OCI-LY7 (cell line): ENCODE data around the gene IRF2. TPM values are rescaled to one million over a fixed set of nuclear protein-coding genes. Genes with fewer than 3 reads are reported as not detected.

Experiments used
- BruUV-seq: library from RNA; stranded (reverse); fragments of 400-500 nt; replicated peaks from 2 replicates; lab custom pipeline; 2021; lab: Mats Ljungman, UMichigan
- CTCF ChIA-PET: fragments of 300-600 bp; sonication (Branson Sonifier 250); formaldehyde crosslinking; loops from one replicate; lab custom pipeline; 2022; ENCODE audit warnings: antibody characterized with exemption; ENCODE audit not compliant: unreplicated experiment; lab: Charles Lee
- POLR2A ChIA-PET: fragments of 300-600 bp; sonication (Branson Sonifier 250); formaldehyde crosslinking; loops from one replicate; lab custom pipeline; 2022; ENCODE audit warnings: antibody characterized with exemption; lab: Charles Lee
- DNase-seq: peaks from one replicate; pipeline ENCODE4 v3.0.0-alpha.2; 2015; ENCODE audit warnings: low spot score
- H2AFZ ChIP-seq: fragments of 200-600 bp; sonication (generic), shearing (Covaris generic); 2 replicates; pipeline ENCODE4 v1.6.1; 2014; ENCODE audit warnings: mild to moderate bottlenecking, antibody characterized with exemption, low read length, moderate library complexity
- H3K27ac ChIP-seq: fragments of 200-600 bp; sonication (generic); 2 replicates; pipeline ENCODE4 v1.5.1; 2014; ENCODE audit warnings: mixed run types, low read depth, mild to moderate bottlenecking, moderate library complexity, low read length, inconsistent platforms; ENCODE audit not compliant: poor library complexity, severe bottlenecking
- H3K36me3 ChIP-seq: fragments of 200-600 bp; sonication (generic); 2 replicates; pipeline ENCODE4 v1.6.1; 2014; ENCODE audit warnings: mild to moderate bottlenecking, antibody characterized with exemption, low read length, moderate library complexity, mixed read lengths; ENCODE audit not compliant: insufficient read depth
- H3K4me1 ChIP-seq: fragments of 200-600 bp; sonication (generic); 2 replicates; pipeline ENCODE4 v1.5.1; 2014; ENCODE audit warnings: mild to moderate bottlenecking, low read length; ENCODE audit not compliant: insufficient read depth, poor library complexity, severe bottlenecking
- H3K4me2 ChIP-seq: fragments of 200-600 bp; sonication (generic); 2 replicates; pipeline ENCODE4 v1.6.1; 2014; ENCODE audit warnings: mild to moderate bottlenecking, low read length
- H3K4me3 ChIP-seq: fragments of 200-600 bp; sonication (generic); 2 replicates; pipeline ENCODE4 v1.5.1; 2014; ENCODE audit warnings: mild to moderate bottlenecking, low read depth, low read length; ENCODE audit not compliant: poor library complexity, severe bottlenecking
- H3K79me2 ChIP-seq: fragments of 200-600 bp; sonication (generic); 2 replicates; pipeline ENCODE4 v1.6.1; 2016; ENCODE audit warnings: low read depth, mild to moderate bottlenecking, low read length, moderate library complexity, mixed read lengths; ENCODE audit not compliant: insufficient read depth
- H3K9me2 ChIP-seq: fragments of 200-600 bp; sonication (generic); 2 replicates; pipeline ENCODE4 v1.6.1; 2016; ENCODE audit warnings: mild to moderate bottlenecking, low read length, mixed read lengths; ENCODE audit not compliant: insufficient read depth
- H3K9me3 ChIP-seq: fragments of 200-600 bp; sonication (generic); 2 replicates; pipeline ENCODE4 v1.6.1; 2014; ENCODE audit warnings: mild to moderate bottlenecking, mixed run types, low read length, mixed read lengths
- H4K20me1 ChIP-seq: fragments of 200-600 bp; sonication (generic); 2 replicates; pipeline ENCODE4 v1.6.1; 2014; ENCODE audit warnings: mild to moderate bottlenecking, antibody characterized with exemption, low read length, moderate library complexity, mixed read lengths; ENCODE audit not compliant: insufficient read depth
- EZH2phosphoT487 ChIP-seq: fragments of 200-600 bp; sonication (generic); IDR thresholded peaks from 2 replicates; pipeline ENCODE4 v1.6.1; 2018; ENCODE audit warnings: low read depth, borderline replicate concordance, mild to moderate bottlenecking, mixed run types, antibody characterized with exemption, low read length, moderate library complexity, mixed read lengths
- intact Hi-C: fragments of 100-400 bp; cut with micrococcal nuclease; formaldehyde crosslinking; loops from one replicate; pipeline ENCODE4 v1.10.0; 2022; ENCODE audit not compliant: unreplicated experiment
- total RNA-seq, 2 experiments: library from RNA; depleted of rRNA in 1 of 2; stranded (reverse); fragments of >200 nt in 1 of 2; shearing (Covaris generic) in 1 of 2; gene quantifications; 2 replicates each; pipeline ENCODE4 v1.2.3, GENCODE V29; 2014 to 2022
- TF ChIP-seq, protein P1 (sequence below): fragments of 200-600 bp; sonication (generic); conservative IDR thresholded peaks from 2 replicates; pipeline ENCODE4 v1.5.1; 2014; ENCODE audit warnings: mild to moderate bottlenecking, antibody characterized with exemption, low read length, moderate library complexity, mixed read lengths

Gene IRF2
- total RNA-seq, 2 experiments from 2014 or later = 32.3 to 37.8 TPM

GRCh38 chr4:184368731-184369130, 105.6 kb downstream of the IRF2 start:
- H3K27ac ChIP-seq = peak overlapping the region; percentile 39
- no peaks in the 10 kb centered on the region for H3K9me2 ChIP-seq
- BruUV-seq = no TSS peak
- H3K36me3 ChIP-seq = no peaks in the 10 kb centered on the region
- peak overlapping the region; percentile 69; the same call in 1 of the 2 replicates for H2AFZ ChIP-seq
- H3K79me2 ChIP-seq = no peaks in the 10 kb centered on the region
- intact Hi-C loops = no loop called here
- peak overlapping the region; percentile 15 for H3K4me3 ChIP-seq
- ChIA-PET POLR2A (interaction anchor here (1.1 to 1.7 kb wide), 4 partner anchors 8 to 21 kb away, joined by 3 to 8 read pairs (median 4); no protein-coding TSS in a partner anchor), CTCF (interaction anchor here (0.6 kb wide), 1 partner anchor 21 kb away, joined by 3 read pairs; no protein-coding TSS in a partner anchor)
- H3K9me3 ChIP-seq = no peaks in the 10 kb centered on the region
- no peak for TF ChIP-seq EZH2phosphoT487
- TF ChIP-seq, protein P1, sequence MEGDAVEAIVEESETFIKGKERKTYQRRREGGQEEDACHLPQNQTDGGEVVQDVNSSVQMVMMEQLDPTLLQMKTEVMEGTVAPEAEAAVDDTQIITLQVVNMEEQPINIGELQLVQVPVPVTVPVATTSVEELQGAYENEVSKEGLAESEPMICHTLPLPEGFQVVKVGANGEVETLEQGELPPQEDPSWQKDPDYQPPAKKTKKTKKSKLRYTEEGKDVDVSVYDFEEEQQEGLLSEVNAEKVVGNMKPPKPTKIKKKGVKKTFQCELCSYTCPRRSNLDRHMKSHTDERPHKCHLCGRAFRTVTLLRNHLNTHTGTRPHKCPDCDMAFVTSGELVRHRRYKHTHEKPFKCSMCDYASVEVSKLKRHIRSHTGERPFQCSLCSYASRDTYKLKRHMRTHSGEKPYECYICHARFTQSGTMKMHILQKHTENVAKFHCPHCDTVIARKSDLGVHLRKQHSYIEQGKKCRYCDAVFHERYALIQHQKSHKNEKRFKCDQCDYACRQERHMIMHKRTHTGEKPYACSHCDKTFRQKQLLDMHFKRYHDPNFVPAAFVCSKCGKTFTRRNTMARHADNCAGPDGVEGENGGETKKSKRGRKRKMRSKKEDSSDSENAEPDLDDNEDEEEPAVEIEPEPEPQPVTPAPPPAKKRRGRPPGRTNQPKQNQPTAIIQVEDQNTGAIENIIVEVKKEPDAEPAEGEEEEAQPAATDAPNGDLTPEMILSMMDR = no peak
- H4K20me1 ChIP-seq = no peaks in the 10 kb centered on the region
- peaks cover 50% of the 10 kb centered on the region for H3K4me1 ChIP-seq
- no peak for DNase-seq
- H3K4me2 ChIP-seq = peak overlapping the region; percentile 52

- no peaks in the 10 kb centered on the region for H3K79me2 ChIP-seq
- intact Hi-C loops = no loop called here
- CTCF ChIA-PET = interaction anchor here (0.6 kb wide), 1 partner anchor 21 kb away, joined by 3 read pairs; no protein-coding TSS in a partner anchor
- H3K36me3 ChIP-seq = no peaks in the 10 kb centered on the region
- TF ChIP-seq, protein P1 = no peak
- TF ChIP-seq EZH2phosphoT487 = no peak
- H2AFZ ChIP-seq = peak overlapping the region; percentile 69; the same call in 1 of the 2 replicates
- H3K27ac ChIP-seq = peak overlapping the region; percentile 39
- peak overlapping the region; percentile 52 for H3K4me2 ChIP-seq
- POLR2A ChIA-PET = interaction anchor here (1.1 to 1.7 kb wide), 4 partner anchors 9 to 21 kb away, joined by 3 to 8 read pairs (median 4); no protein-coding TSS in a partner anchor
- H3K9me2 ChIP-seq = no peaks in the 10 kb centered on the region
- no peaks in the 10 kb centered on the region for H4K20me1 ChIP-seq
- peak; percentile 73 for DNase-seq
- peaks cover 48% of the 10 kb centered on the region for H3K4me1 ChIP-seq
- BruUV-seq = no TSS peak
- H3K4me3 ChIP-seq = peak overlapping the region; percentile 15
- H3K9me3 ChIP-seq = no peaks in the 10 kb centered on the region
Measured at GRCh38 chr4:184368290-184368689, 106.1 kb downstream of the IRF2 start.
